A673 (cell line): ENCODE data around the gene UBXN10.

ENCODE experiments used
- CTCF ChIP-seq: fragments of 300-800, 200-600 bp; sonication (generic); conservative IDR thresholded peaks from 2 replicates; pipeline ENCODE4 v1.5.1; 2017; ENCODE audit warnings: low read depth, mild to moderate bottlenecking, antibody characterized with exemption, low read length, moderate library complexity, mixed read lengths
- EZH2 ChIP-seq: fragments of 200-600 bp; sonication (generic); IDR thresholded peaks from 2 replicates; pipeline ENCODE4 v1.6.1; 2017; ENCODE audit warnings: borderline replicate concordance, low read depth, mild to moderate bottlenecking, mixed read lengths, antibody characterized with exemption, low read length; ENCODE audit not compliant: poor library complexity, severe bottlenecking

GRCh38 chr1:20136249-20136648, 49.6 kb upstream of the UBXN10 start:
- TF ChIP-seq CTCF, result no peak
- no peak for TF ChIP-seq EZH2
